ENCODE data around the gene MAP3K21. TPM values are rescaled to one million over a fixed set of nuclear protein-coding genes. Genes with fewer than 3 reads are reported as not detected.

The MAP3K21 gene
- total RNA-seq, 2 donors from 2014 or later, result 1.8 to 2.7 TPM

- Mint-ChIP-seq H3K27ac (no peak overlapping the region), H3K4me1 (ENCODE audit: low read depth) (peaks cover 11% of the 10 kb centered on the region), H3K4me3 (no peak overlapping the region), H3K36me3 (ENCODE audit: insufficient read depth in 2 of 2) (no peaks in the 10 kb centered on the region), H3K27me3 (ENCODE audit: low read depth) (no peaks in the 10 kb centered on the region), H3K9me3 (no peaks in the 10 kb centered on the region)
- ATAC-seq (replicated peaks in 1 of 2), result no peak
- no peak for DNase-seq
Measured at GRCh38 chr1:233300326-233300725, 27.2 kb upstream of the MAP3K21 start.

GRCh38 chr1:233304489-233305102, 22.9 kb upstream of the MAP3K21 start:
- ATAC-seq (replicated peaks in 1 of 2) (peak in 1 of 2 donors; percentile 39), DNase-seq (no peak)
- H3K27ac Mint-ChIP-seq, result no peak overlapping the region
- no peak overlapping the region for H3K4me3 Mint-ChIP-seq
- no peaks in the 10 kb centered on the region for H3K4me1 Mint-ChIP-seq (ENCODE audit: low read depth)
- no peaks in the 10 kb centered on the region for H3K27me3 Mint-ChIP-seq (ENCODE audit: low read depth)
- no peaks in the 10 kb centered on the region for H3K36me3 Mint-ChIP-seq (ENCODE audit: insufficient read depth in 2 of 2)
- no peaks in the 10 kb centered on the region for H3K9me3 Mint-ChIP-seq

GRCh38 chr1:233313434-233314155, 13.9 kb upstream of the MAP3K21 start:
- ATAC-seq (replicated peaks in 1 of 2) (no peak), DNase-seq (no peak)
- no peak overlapping the region for H3K27ac Mint-ChIP-seq
- no peaks in the 10 kb centered on the region for H3K9me3 Mint-ChIP-seq
- no peak overlapping the region for H3K4me3 Mint-ChIP-seq
- H3K27me3 Mint-ChIP-seq (ENCODE audit: low read depth), result peaks cover 2% of the 10 kb centered on the region
- no peaks in the 10 kb centered on the region for H3K36me3 Mint-ChIP-seq (ENCODE audit: insufficient read depth in 2 of 2)
- no peaks in the 10 kb centered on the region for H3K4me1 Mint-ChIP-seq (ENCODE audit: low read depth)

- Mint-ChIP-seq H3K4me1 (ENCODE audit: low read depth) (no peaks in the 10 kb centered on the region), H3K27ac (no peak overlapping the region), H3K9me3 (no peaks in the 10 kb centered on the region), H3K4me3 (no peak overlapping the region), H3K36me3 (ENCODE audit: insufficient read depth in 2 of 2) (no peaks in the 10 kb centered on the region), H3K27me3 (ENCODE audit: low read depth) (peaks cover 10% of the 10 kb centered on the region)
- no peak for ATAC-seq (replicated peaks in 1 of 2)
- DNase-seq, result no peak
Measured at GRCh38 chr1:233315718-233316301, 11.7 kb upstream of the MAP3K21 start.

GRCh38 chr1:233316473-233316872, 11.1 kb upstream of the MAP3K21 start:
- H3K4me1 Mint-ChIP-seq (ENCODE audit: low read depth), result no peaks in the 10 kb centered on the region
- H3K9me3 Mint-ChIP-seq, result no peaks in the 10 kb centered on the region
- H3K36me3 Mint-ChIP-seq (ENCODE audit: insufficient read depth in 2 of 2), result no peaks in the 10 kb centered on the region
- DNase-seq, result no peak
- H3K4me3 Mint-ChIP-seq, result no peak overlapping the region
- peaks cover 10% of the 10 kb centered on the region for H3K27me3 Mint-ChIP-seq (ENCODE audit: low read depth)
- ATAC-seq (replicated peaks in 1 of 2), result no peak
- no peak overlapping the region for H3K27ac Mint-ChIP-seq

GRCh38 chr1:233319272-233319671, 8.3 kb upstream of the MAP3K21 start:
- Mint-ChIP-seq H3K36me3 (ENCODE audit: insufficient read depth in 2 of 2) (no peaks in the 10 kb centered on the region), H3K9me3 (no peaks in the 10 kb centered on the region), H3K27ac (no peak overlapping the region), H3K27me3 (ENCODE audit: low read depth) (peaks cover 10% of the 10 kb centered on the region), H3K4me3 (no peak overlapping the region), H3K4me1 (ENCODE audit: low read depth) (no peaks in the 10 kb centered on the region)
- DNase-seq, result no peak
- no peak for ATAC-seq (replicated peaks in 1 of 2)

- peaks cover 13% of the 10 kb centered on the region for H3K27me3 Mint-ChIP-seq (ENCODE audit: low read depth)
- peaks cover 0 to under 1% of the 10 kb centered on the region in 2 donors for H3K9me3 Mint-ChIP-seq
- H3K4me1 Mint-ChIP-seq (ENCODE audit: low read depth), result no peaks in the 10 kb centered on the region
- no peak for DNase-seq
- H3K36me3 Mint-ChIP-seq (ENCODE audit: insufficient read depth in 2 of 2), result no peaks in the 10 kb centered on the region
- no peak overlapping the region for H3K4me3 Mint-ChIP-seq
- ATAC-seq (replicated peaks in 1 of 2), result no peak
- no peak overlapping the region for H3K27ac Mint-ChIP-seq
Measured at GRCh38 chr1:233320023-233320422, 7.5 kb upstream of the MAP3K21 start.

GRCh38 chr1:233323718-233324117, 3.8 kb upstream of the MAP3K21 start:
- ATAC-seq (replicated peaks in 1 of 2), result no peak
- no peaks in the 10 kb centered on the region for H3K36me3 Mint-ChIP-seq (ENCODE audit: insufficient read depth in 2 of 2)
- peaks cover 0 to 2% of the 10 kb centered on the region in 2 donors for H3K9me3 Mint-ChIP-seq
- H3K4me3 Mint-ChIP-seq, result no peak overlapping the region
- H3K27ac Mint-ChIP-seq, result no peak overlapping the region
- H3K27me3 Mint-ChIP-seq (ENCODE audit: low read depth), result peaks cover 18% of the 10 kb centered on the region
- H3K4me1 Mint-ChIP-seq (ENCODE audit: low read depth), result peaks cover 7% of the 10 kb centered on the region
- DNase-seq, result no peak

GRCh38 chr1:233326319-233326718, 1.2 kb upstream of the MAP3K21 start:
- ATAC-seq (replicated peaks in 1 of 2), result no peak
- H3K27ac Mint-ChIP-seq, result no peak overlapping the region
- peaks cover 29% of the 10 kb centered on the region for H3K27me3 Mint-ChIP-seq (ENCODE audit: low read depth)
- H3K4me3 Mint-ChIP-seq, result no peak overlapping the region
- no peak for DNase-seq
- H3K9me3 Mint-ChIP-seq, result peaks cover 0 to 2% of the 10 kb centered on the region in 2 donors
- H3K36me3 Mint-ChIP-seq (ENCODE audit: insufficient read depth in 2 of 2), result no peaks in the 10 kb centered on the region
- H3K4me1 Mint-ChIP-seq (ENCODE audit: low read depth), result peaks cover 15% of the 10 kb centered on the region

- H3K27me3 Mint-ChIP-seq (ENCODE audit: low read depth), result peaks cover 29% of the 10 kb centered on the region
- H3K9me3 Mint-ChIP-seq, result peaks cover 0 to 2% of the 10 kb centered on the region in 2 donors
- H3K27ac Mint-ChIP-seq, result no peak overlapping the region
- ATAC-seq (replicated peaks in 1 of 2) (peak; percentile 89 to 91), DNase-seq (peak; percentile 86 to 89)
- peaks cover 15% of the 10 kb centered on the region for H3K4me1 Mint-ChIP-seq (ENCODE audit: low read depth)
- no peaks in the 10 kb centered on the region for H3K36me3 Mint-ChIP-seq (ENCODE audit: insufficient read depth in 2 of 2)
- peak overlapping the region; percentile 83 to 86 for H3K4me3 Mint-ChIP-seq
Measured at GRCh38 chr1:233326811-233327650, 493 bp upstream of the MAP3K21 start.

GRCh38 chr1:233328142-233328921, 808 bp downstream of the MAP3K21 start:
- Mint-ChIP-seq H3K27me3 (ENCODE audit: low read depth) (peaks cover 29% of the 10 kb centered on the region), H3K27ac (no peak overlapping the region), H3K4me1 (ENCODE audit: low read depth) (peaks cover 15% of the 10 kb centered on the region), H3K36me3 (ENCODE audit: insufficient read depth in 2 of 2) (no peaks in the 10 kb centered on the region), H3K4me3 (peak overlapping the region; percentile 65 to 80), H3K9me3 (peaks cover 0 to 2% of the 10 kb centered on the region in 2 donors)
- DNase-seq (peak; percentile 31 to 45), ATAC-seq (replicated peaks in 1 of 2) (peak; percentile 38 to 44)

GRCh38 chr1:233331676-233332519, 4.4 kb downstream of the MAP3K21 start:
- Mint-ChIP-seq H3K27ac (no peak overlapping the region), H3K4me3 (no peak overlapping the region), H3K27me3 (ENCODE audit: low read depth) (peaks cover 24% of the 10 kb centered on the region), H3K9me3 (no peaks in the 10 kb centered on the region), H3K4me1 (ENCODE audit: low read depth) (peaks cover 12% of the 10 kb centered on the region), H3K36me3 (ENCODE audit: insufficient read depth in 2 of 2) (no peaks in the 10 kb centered on the region)
- ATAC-seq (replicated peaks in 1 of 2) (no peak), DNase-seq (no peak)
